Vagina (tissue), 2 donors: ENCODE results near the gene EIF5AL1.

Source experiments
- CTCF ChIP-seq, 3 experiments: fragments of 450-650 bp in 2 of 3; fragments of 200-600 bp in 1 of 3; sonication (generic) in 1 of 3; IDR thresholded peaks; one replicate each; pipeline ENCODE4 v1.5.1; 2017 to 2019; ENCODE audit warnings: antibody characterized with exemption in 3 of 3, mild to moderate bottlenecking in 2 of 3, moderate library complexity in 2 of 3
- POLR2A ChIP-seq, 2 donors: fragments of 450-650 bp; IDR thresholded peaks; one replicate each; pipeline ENCODE4 v1.6.1; 2017; ENCODE audit warnings: antibody characterized with exemption in 2 of 2, mild to moderate bottlenecking in 2 of 2, moderate library complexity in 2 of 2
- POLR2AphosphoS5 ChIP-seq, 2 donors: sonication (generic); formaldehyde crosslinking; IDR thresholded peaks; one replicate each; pipeline ENCODE4 v1.9.0; 2017; ENCODE audit warnings: antibody characterized with exemption in 2 of 2, mild to moderate bottlenecking in 2 of 2, low read depth in 1 of 2; ENCODE audit not compliant: insufficient read depth in 1 of 2

GRCh38 chr10:79463578-79464496, 48.5 kb upstream of the EIF5AL1 start:
- TF ChIP-seq CTCF (IDR thresholded peaks at IDR 0.05) (no peak), POLR2A (IDR thresholded peaks at IDR 0.05) (no peak), POLR2AphosphoS5 (IDR thresholded peaks at IDR 0.05; ENCODE audit: insufficient read depth in 1 of 2, low read depth in 1 of 2) (peak in 1 of 2 donors; percentile 43)
